Kidney epithelial cell (primary cell): Measurements from ENCODE around the gene IGFL2. TPM values are rescaled to one million over a fixed set of nuclear protein-coding genes. Genes with fewer than 3 reads are reported as not detected.
"Not testable (repeated sequence)": the region's sequence is repeated elsewhere in the genome, so short reads cannot be mapped to it uniquely, and the experiment has no call there.

Experiments
- DNase-seq: peaks from one replicate; pipeline ENCODE4 v3.0.0-alpha.2; 2010; ENCODE audit warnings: low read depth
- H3K27me3 ChIP-seq: 2 replicates; pipeline ENCODE4 v1.6.0; 2011; ENCODE audit warnings: low read length; ENCODE audit not compliant: control insufficient read depth, insufficient read depth
- H3K36me3 ChIP-seq: 2 replicates; pipeline ENCODE4 v1.5.1; 2011; ENCODE audit warnings: low read length; ENCODE audit not compliant: control insufficient read depth, insufficient read depth
- H3K4me3 ChIP-seq: 2 replicates; pipeline ENCODE4 v1.5.1; 2011; ENCODE audit warnings: low read depth, mild to moderate bottlenecking, control low read depth, low read length
- CTCF ChIP-seq: IDR thresholded peaks from 2 replicates; pipeline ENCODE4 v1.5.1; 2011; ENCODE audit warnings: mild to moderate bottlenecking, moderate library complexity, low read length, control low read depth, inconsistent platforms; ENCODE audit not compliant: insufficient read depth, poor library complexity, severe bottlenecking
- total RNA-seq: library from RNA; depleted of rRNA; stranded (reverse); fragments of >200 nt; gene quantifications from 2 replicates; pipeline ENCODE4 v1.2.3, GENCODE V29; 2015

IGFL2 gene
- total RNA-seq, 1 donor from 2014 or later, result not detected

- Histone ChIP-seq H3K4me3 (no peak overlapping the region), H3K27me3 (peaks cover 28% of the 10 kb centered on the region), H3K36me3 (no peaks in the 10 kb centered on the region)
- DNase-seq, result no peak
- no peak for TF ChIP-seq CTCF
These were observed 43.3 kb downstream of the IGFL2 start for GRCh38 chr19:46191356-46191755.

- Histone ChIP-seq H3K36me3 (no peaks in the 10 kb centered on the region), H3K27me3 (peaks cover 32% of the 10 kb centered on the region), H3K4me3 (no peak overlapping the region)
- no peak for DNase-seq
- TF ChIP-seq CTCF, result no peak
These were observed 43.9 kb downstream of the IGFL2 start for GRCh38 chr19:46191972-46192371.

- DNase-seq, H3K4me3 ChIP-seq, H3K36me3 ChIP-seq: not testable (repeated sequence)
- peaks cover 28% of the 10 kb centered on the region for H3K27me3 ChIP-seq
These were observed 44.6 kb downstream of the IGFL2 start for GRCh38 chr19:46192626-46192991.

GRCh38 chr19:46192992-46193650 lies 45.1 kb downstream of the IGFL2 start:
- DNase-seq, result no peak
- Histone ChIP-seq H3K4me3 (no peak overlapping the region), H3K27me3 (peaks cover 26% of the 10 kb centered on the region), H3K36me3 (no peaks in the 10 kb centered on the region)
- no peak for TF ChIP-seq CTCF

- no peaks in the 10 kb centered on the region for H3K36me3 ChIP-seq
- DNase-seq, result no peak
- H3K4me3 ChIP-seq, result no peak overlapping the region
- H3K27me3 ChIP-seq, result peaks cover 22% of the 10 kb centered on the region
- TF ChIP-seq CTCF, result no peak
These were observed 45.6 kb downstream of the IGFL2 start for GRCh38 chr19:46193678-46194077.

GRCh38 chr19:46195104-46195503 lies 47.1 kb downstream of the IGFL2 start:
- DNase-seq, result no peak
- peaks cover 22% of the 10 kb centered on the region for H3K27me3 ChIP-seq
- TF ChIP-seq CTCF, result no peak
- no peaks in the 10 kb centered on the region for H3K36me3 ChIP-seq
- no peak overlapping the region for H3K4me3 ChIP-seq

GRCh38 chr19:46195919-46196318 lies 47.9 kb downstream of the IGFL2 start:
- H3K27me3 ChIP-seq, result peaks cover 19% of the 10 kb centered on the region
- not testable (repeated sequence) for DNase-seq

More at GRCh38 chr19:46195919-46196318, 47.9 kb downstream of the IGFL2 start:
- not testable (repeated sequence) for H3K4me3 ChIP-seq, H3K36me3 ChIP-seq
